Spleen (tissue), 11 donors: ENCODE measurements around the gene MRPL32. TPM values are rescaled to one million over a fixed set of nuclear protein-coding genes. Genes with fewer than 3 reads are reported as not detected.

Source experiments
- DNase-seq: peaks from one replicate; pipeline ENCODE4 v3.0.0-alpha.2; 2020
- H3K27ac ChIP-seq, 8 donors: fragments of 200-600 bp; sonication (generic) in 7 of 8; 1 replicate in 4 of 8; 2 replicates in 4 of 8; pipeline versions ENCODE4 v1.5.0 to v1.8.0; 2016 to 2021; ENCODE audit warnings: inconsistent platforms in 4 of 8, mild to moderate bottlenecking in 4 of 8, moderate library complexity in 1 of 8
- H3K27me3 ChIP-seq, 7 donors: fragments of 200-600 bp; sonication (generic) in 6 of 7; replicated peaks in 1 of 7; 1 replicate in 4 of 7; 2 replicates in 3 of 7; pipeline versions ENCODE4 v1.5.0 to v1.8.0; 2016 to 2021; ENCODE audit warnings: inconsistent platforms in 3 of 7, mild to moderate bottlenecking in 1 of 7
- H3K36me3 ChIP-seq, 6 donors: fragments of 200-600 bp; sonication (generic) in 5 of 6; 1 replicate in 4 of 6; 2 replicates in 2 of 6; pipeline versions ENCODE4 v1.5.0 to v1.8.0; 2016 to 2021; ENCODE audit warnings: inconsistent platforms in 2 of 6
- H3K4me1 ChIP-seq, 6 donors: fragments of 200-600 bp; sonication (generic) in 5 of 6; 1 replicate in 3 of 6; 2 replicates in 3 of 6; pipeline versions ENCODE4 v1.5.0 to v1.8.0; 2016 to 2021; ENCODE audit warnings: inconsistent platforms in 3 of 6
- H3K4me3 ChIP-seq, 8 donors: fragments of 200-600 bp; sonication (generic) in 7 of 8; 1 replicate in 4 of 8; 2 replicates in 4 of 8; pipeline versions ENCODE4 v1.5.0 to v1.8.0; 2016 to 2021; ENCODE audit warnings: inconsistent platforms in 4 of 8, mild to moderate bottlenecking in 4 of 8, moderate library complexity in 2 of 8
- H3K9me3 ChIP-seq, 8 donors: fragments of 200-600 bp; sonication (generic) in 7 of 8; 1 replicate in 4 of 8; 2 replicates in 4 of 8; pipeline versions ENCODE4 v1.5.0 to v1.8.0; 2016 to 2021; ENCODE audit warnings: inconsistent platforms in 4 of 8
- CTCF ChIP-seq, 11 experiments: fragments of 200-600 bp in 7 of 11; fragments of 450-650 bp in 4 of 11; sonication (generic) in 4 of 11; IDR thresholded peaks in 8 of 11; conservative IDR thresholded peaks in 3 of 11; 1 replicate in 7 of 11; 2 replicates in 4 of 11; pipeline versions ENCODE4 v1.4.0 to v1.8.0; 2016 to 2021; ENCODE audit warnings: antibody characterized with exemption in 11 of 11, inconsistent platforms in 4 of 11, mild to moderate bottlenecking in 1 of 11
- POLR2A ChIP-seq, 3 donors: fragments of 450-650 bp; IDR thresholded peaks; one replicate each; pipeline ENCODE4 v1.5.1; 2017; ENCODE audit warnings: antibody characterized with exemption in 3 of 3, mild to moderate bottlenecking in 1 of 3
- POLR2AphosphoS5 ChIP-seq, 3 donors: sonication (generic); formaldehyde crosslinking; IDR thresholded peaks; one replicate each; pipeline ENCODE4 v1.5.1; 2017; ENCODE audit warnings: antibody characterized with exemption in 3 of 3
- WGBS, 5 donors: extraction: QIAGEN DNeasy Blood & Tissue Kit in 3 of 5; methylation state at CpG; one replicate each; pipeline versions ENCODE4 v1.1.5 to v1.1.7; 2013 to 2018; 5-methylcytosine and 5-hydroxymethylcytosine counted together
- intact Hi-C: fragments of 100-400 bp; cut with DNase I; formaldehyde crosslinking; loops from one replicate; pipeline ENCODE4 v1.15.0; 2023; ENCODE audit warnings: low total_unique reads
- polyA plus RNA-seq, 3 donors: library from polyadenylated mRNA; stranded (reverse); fragments of 200-250 nt; gene quantifications; one replicate each; pipeline ENCODE4 v1.2.1, GENCODE V29; 2013
- total RNA-seq, 7 donors: library from RNA; depleted of rRNA in 3 of 7; stranded (reverse); fragments of >200 nt in 3 of 7; fragmentation: NEBNext Ultra II Directional in 4 of 7; extraction: Animal tissue kit (Norgen Biotek cat#: 25700) in 4 of 7; gene quantifications; one replicate each; pipeline versions ENCODE4 v1.1.0 to v1.2.1, GENCODE V29; 2016 to 2021
- donor health status: healthy with polysubstance abuse.
- donor health status: DM: no; HTN: no; CAD: no; lungs with moderate emphysema.
- donor health status: DM: no; HTN: no; CAD: no.
- donor health status: Bipolar disorder and iron deficiency.
- donor health status: healthy.
- donor health status: DM: no; HTN: no; CAD: no.
- donor health status: DM: yes; HTN: yes; CAD: no.

Gene MRPL32
- total and polyA plus RNA-seq, 10 donors: 27.7 to 59.4 (median 36.9) TPM

GRCh38 chr7:42913591-42913990 is 18.6 kb upstream of the MRPL32 start:
- H3K27me3 ChIP-seq: no peaks in the 10 kb centered on the region
- no peaks in the 10 kb centered on the region for H3K9me3 ChIP-seq
- intact Hi-C loops: no loop called here
- peaks cover 10 to 64% (median 32%) of the 10 kb centered on the region in 6 donors for H3K4me1 ChIP-seq
- H3K4me3 ChIP-seq: no peak overlapping the region
- H3K27ac ChIP-seq: peak overlapping the region in 4 of 8 donors; percentile 22 to 57 (median 47)
- no peak for TF ChIP-seq POLR2AphosphoS5 (IDR thresholded peaks at IDR 0.05)
- TF ChIP-seq POLR2A (IDR thresholded peaks at IDR 0.05): no peak
- no peak for TF ChIP-seq CTCF (IDR thresholded peaks at IDR 0.05 in 8 of 11, conservative IDR thresholded peaks at IDR 0.05 in 3 of 11)
- peaks cover 0 to 41% (median 26%) of the 10 kb centered on the region in 6 donors for H3K36me3 ChIP-seq
- DNase-seq: no peak
- 37 to 47% (median 44%) methylated on average over 2 of the region's 2 CpGs for WGBS, 5 donors

- H3K27me3 ChIP-seq: no peaks in the 10 kb centered on the region
- WGBS, 5 donors: 67 to 80% (median 76%) methylated on average over 6 of the region's 6 CpGs
- H3K36me3 ChIP-seq: peaks cover 0 to 46% (median 29%) of the 10 kb centered on the region in 6 donors
- no peak overlapping the region for H3K4me3 ChIP-seq
- intact Hi-C loops: no loop called here
- TF ChIP-seq POLR2AphosphoS5 (IDR thresholded peaks at IDR 0.05): no peak
- no peaks in the 10 kb centered on the region for H3K9me3 ChIP-seq
- H3K27ac ChIP-seq: peak overlapping the region in 4 of 8 donors; percentile 22 to 57 (median 47)
- peaks cover 10 to 61% (median 30%) of the 10 kb centered on the region in 6 donors for H3K4me1 ChIP-seq
- DNase-seq: no peak
Observed at GRCh38 chr7:42914009-42914408, 18.2 kb upstream of the MRPL32 start.

- DNase-seq: no peak
- intact Hi-C loops: no loop called here
- Histone ChIP-seq H3K9me3 (no peaks in the 10 kb centered on the region), H3K27ac (peak overlapping the region in 7 of 8 donors; percentile 18 to 57 (median 43)), H3K4me1 (peaks cover 10 to 57% (median 28%) of the 10 kb centered on the region in 6 donors), H3K4me3 (no peak overlapping the region), H3K27me3 (no peaks in the 10 kb centered on the region), H3K36me3 (peaks cover 0 to 51% (median 34%) of the 10 kb centered on the region in 6 donors)
- 38 to 53% (median 49%) methylated on average over 4 to 5 of the region's 5 CpGs for WGBS, 5 donors
- TF ChIP-seq CTCF (IDR thresholded peaks at IDR 0.05 in 8 of 11, conservative IDR thresholded peaks at IDR 0.05 in 3 of 11) (no peak), POLR2A (IDR thresholded peaks at IDR 0.05) (no peak), POLR2AphosphoS5 (IDR thresholded peaks at IDR 0.05) (no peak)
Observed at GRCh38 chr7:42914421-42915045, 17.6 kb upstream of the MRPL32 start.

GRCh38 chr7:42915356-42915755 is 16.8 kb upstream of the MRPL32 start:
- Histone ChIP-seq H3K4me3 (no peak overlapping the region), H3K36me3 (peaks cover 0 to 59% (median 42%) of the 10 kb centered on the region in 6 donors), H3K4me1 (peaks cover 8 to 51% (median 24%) of the 10 kb centered on the region in 6 donors), H3K27ac (peak overlapping the region in 6 of 8 donors; percentile 22 to 57 (median 46)), H3K27me3 (no peaks in the 10 kb centered on the region), H3K9me3 (no peaks in the 10 kb centered on the region)
- DNase-seq: no peak
- 69 to 81% (median 71%) methylated on average over 1 of the region's 1 CpG for WGBS, 5 donors
- TF ChIP-seq CTCF (IDR thresholded peaks at IDR 0.05 in 8 of 11, conservative IDR thresholded peaks at IDR 0.05 in 3 of 11) (no peak), POLR2A (IDR thresholded peaks at IDR 0.05) (no peak), POLR2AphosphoS5 (IDR thresholded peaks at IDR 0.05) (no peak)
- intact Hi-C loops: no loop called here
